CMK (cell line): ENCODE results near the gene TLK1.
"Not testable (repeated sequence)": the region's sequence is repeated elsewhere in the genome, so short reads cannot be mapped to it uniquely, and the experiment has no call there.

Experiments used
- DNase-seq: peaks from one replicate; pipeline ENCODE4 v3.0.0-alpha.2; 2010; ENCODE audit warnings: low read depth

TLK1 gene

DNA sequence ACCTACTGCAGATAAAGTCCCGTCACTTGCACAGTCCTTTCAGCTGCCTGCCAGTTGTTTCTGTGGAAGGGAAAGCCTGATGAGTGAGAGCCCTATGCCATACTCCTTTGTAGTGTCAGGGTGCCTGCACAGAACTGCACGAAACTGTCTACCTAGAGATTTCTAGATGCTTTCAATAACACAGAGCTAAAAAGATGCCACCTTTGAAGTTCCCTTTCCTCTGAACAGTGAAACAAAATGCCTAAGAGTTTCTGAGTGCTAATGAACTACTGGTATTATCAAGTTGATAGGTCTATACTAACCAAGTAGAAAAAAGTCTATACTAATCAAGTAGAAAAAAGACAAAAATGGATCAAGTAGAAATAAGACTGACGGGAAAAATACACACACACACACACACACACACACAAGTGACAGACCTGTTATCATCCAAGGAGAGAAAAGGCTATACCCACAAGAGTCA lies 79.0 kb downstream of the TLK1 start:
- no peak for DNase-seq

GRCh38 chr2:171080607-171081006 lies 80.1 kb downstream of the TLK1 start:
- no peak for DNase-seq

GRCh38 chr2:171076422-171076821 lies 84.3 kb downstream of the TLK1 start:
- not testable (repeated sequence) for DNase-seq

- no peak for DNase-seq
Observed at GRCh38 chr2:171072164-171072563, 88.5 kb downstream of the TLK1 start.

DNA sequence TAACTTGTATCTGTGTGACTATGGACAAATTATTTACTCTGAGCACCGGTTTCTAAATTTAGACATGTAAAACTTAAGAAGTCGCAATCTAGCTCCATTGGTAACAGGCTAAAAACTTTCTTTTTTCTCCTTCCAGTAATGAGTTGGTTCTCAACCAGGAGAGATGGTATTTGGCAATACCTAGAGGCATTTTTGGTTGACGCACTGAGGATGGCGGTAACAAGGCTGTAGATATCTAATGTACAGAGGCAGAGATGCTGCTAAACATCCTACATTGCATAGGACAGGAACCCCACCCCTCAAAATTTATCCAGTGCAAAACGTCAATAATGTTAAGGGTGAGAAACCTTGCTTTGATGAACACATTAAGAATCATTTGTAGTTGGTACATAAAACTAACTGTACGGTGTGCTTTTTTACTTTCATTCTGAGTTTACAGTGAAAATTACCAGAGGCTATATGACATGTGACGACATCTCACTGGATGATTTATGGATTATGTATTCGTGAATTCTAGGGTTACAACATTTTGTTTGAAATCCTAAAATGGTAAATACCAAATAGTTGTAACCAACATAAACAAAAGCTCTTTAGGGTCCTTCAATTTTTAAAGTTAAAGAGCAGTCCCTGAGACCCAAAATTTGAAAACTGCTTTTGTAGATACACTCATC lies 91.3 kb downstream of the TLK1 start:
- no peak for DNase-seq

GRCh38 chr2:171066110-171066509 lies 94.6 kb downstream of the TLK1 start:
- no peak for DNase-seq

GRCh38 chr2:171057575-171057974 lies 103.1 kb downstream of the TLK1 start:
- no peak for DNase-seq

- DNase-seq, result no peak
Observed at GRCh38 chr2:171056307-171056706, 104.4 kb downstream of the TLK1 start.

- DNase-seq, result no peak
Observed at GRCh38 chr2:171049691-171050090, 111.0 kb downstream of the TLK1 start.

DNA sequence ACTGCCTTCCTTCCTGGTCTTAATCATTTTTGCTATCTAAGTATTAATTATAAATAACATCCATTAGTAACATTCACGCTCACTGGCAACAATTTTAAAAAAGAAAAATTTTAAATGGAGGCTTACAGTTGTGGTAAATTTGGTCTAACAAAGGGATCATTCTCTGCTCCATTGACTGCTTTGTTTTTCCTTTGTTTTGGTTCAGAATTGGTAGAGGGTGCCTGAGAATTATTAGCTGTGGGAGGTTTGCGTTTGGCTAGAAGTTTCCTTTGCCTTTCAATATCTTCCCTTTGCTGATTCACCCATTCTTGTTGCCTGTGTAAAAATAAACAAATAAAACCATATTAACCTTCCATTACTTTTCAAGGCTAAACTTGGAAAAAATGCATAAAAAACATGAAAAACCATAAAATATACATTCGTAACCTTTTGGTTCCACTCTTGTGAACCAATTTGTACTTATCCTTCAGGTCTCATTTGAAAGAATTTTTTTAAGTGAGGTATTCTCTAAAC lies 114.6 kb downstream of the TLK1 start:
- DNase-seq, result no peak

DNA sequence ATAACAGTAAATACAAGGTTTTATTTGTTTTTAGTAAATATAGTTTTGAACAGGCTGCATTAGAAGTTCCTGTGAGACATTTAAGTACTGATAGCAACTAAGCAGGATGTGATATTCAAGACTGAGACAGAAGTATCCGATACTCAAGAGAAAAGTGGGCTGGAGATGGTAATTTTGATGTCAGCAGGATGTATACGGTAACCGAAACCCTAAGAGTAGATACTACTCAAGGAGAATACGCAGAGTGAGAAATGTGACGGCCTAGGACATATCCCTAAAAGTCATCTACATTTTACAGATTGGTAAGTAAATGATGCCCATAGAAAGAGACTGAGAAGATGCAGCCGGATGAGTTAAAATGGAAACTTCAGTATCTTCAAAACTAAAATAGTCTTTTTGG lies 116.3 kb downstream of the TLK1 start:
- no peak for DNase-seq

GRCh38 chr2:171042253-171042969 lies 118.3 kb downstream of the TLK1 start:
- DNase-seq, result no peak

GRCh38 chr2:171036532-171036931 lies 124.2 kb downstream of the TLK1 start:
- DNase-seq, result no peak

GRCh38 chr2:171034315-171034714 lies 126.4 kb downstream of the TLK1 start:
- no peak for DNase-seq

GRCh38 chr2:171025214-171025613 lies 135.5 kb downstream of the TLK1 start:
- DNase-seq, result no peak

DNA sequence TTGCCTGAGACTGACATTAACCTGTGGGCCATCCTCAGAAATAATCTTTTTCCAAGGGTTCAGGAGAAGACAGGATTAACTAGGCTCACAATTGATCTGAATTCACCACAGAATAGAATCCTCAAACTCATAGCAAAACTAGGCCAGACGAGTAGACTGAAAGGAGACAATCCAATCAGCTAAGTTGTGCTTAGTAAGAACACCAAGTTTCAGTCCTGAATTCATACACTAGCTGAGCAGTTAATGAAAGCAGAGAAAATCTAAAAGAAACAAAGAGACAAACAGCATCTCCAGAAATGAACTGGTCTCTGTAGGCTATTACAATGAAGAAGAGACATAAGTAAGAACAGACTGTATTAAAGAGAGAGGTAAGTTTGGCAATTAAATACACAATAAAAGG lies 142.2 kb downstream of the TLK1 start:
- DNase-seq, result no peak

DNA sequence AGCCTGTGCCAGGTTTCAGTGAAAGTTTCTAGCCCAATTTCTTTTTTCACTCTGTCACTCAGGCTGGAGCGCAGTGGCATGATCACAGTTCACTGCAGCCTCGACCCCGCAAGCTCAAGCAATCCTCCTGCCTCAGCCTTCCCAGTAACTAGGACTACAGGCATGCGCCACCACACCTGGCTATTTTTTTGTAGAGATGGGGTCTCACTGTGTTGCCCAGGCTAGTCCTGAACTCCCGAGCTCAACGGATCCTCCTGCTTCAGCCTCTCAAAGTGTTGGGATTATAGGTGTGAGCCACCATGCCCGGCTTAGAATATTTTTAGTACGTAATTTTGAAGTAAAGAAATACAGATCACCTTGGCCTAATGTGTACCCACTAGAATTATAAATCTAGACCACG lies 144.6 kb downstream of the TLK1 start:
- DNase-seq, result no peak

DNA sequence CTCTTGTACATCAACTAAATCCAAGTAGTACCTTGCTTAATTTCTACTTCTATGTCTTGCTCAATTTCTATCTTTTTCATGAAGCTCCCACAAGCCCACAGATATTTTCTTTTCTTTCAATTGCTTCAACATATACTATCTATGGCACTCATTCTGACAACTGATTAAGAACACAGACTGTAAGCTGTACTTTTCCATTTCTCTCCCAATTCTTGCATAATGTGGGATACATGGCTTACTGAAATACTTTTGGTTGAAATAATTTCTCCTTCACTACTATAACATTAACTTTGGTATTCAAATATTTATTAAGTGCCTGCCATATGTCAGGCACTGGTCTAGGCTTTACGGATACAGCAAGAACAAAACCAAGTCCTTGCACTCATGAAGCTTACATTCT lies 146.8 kb downstream of the TLK1 start:
- no peak for DNase-seq

DNA sequence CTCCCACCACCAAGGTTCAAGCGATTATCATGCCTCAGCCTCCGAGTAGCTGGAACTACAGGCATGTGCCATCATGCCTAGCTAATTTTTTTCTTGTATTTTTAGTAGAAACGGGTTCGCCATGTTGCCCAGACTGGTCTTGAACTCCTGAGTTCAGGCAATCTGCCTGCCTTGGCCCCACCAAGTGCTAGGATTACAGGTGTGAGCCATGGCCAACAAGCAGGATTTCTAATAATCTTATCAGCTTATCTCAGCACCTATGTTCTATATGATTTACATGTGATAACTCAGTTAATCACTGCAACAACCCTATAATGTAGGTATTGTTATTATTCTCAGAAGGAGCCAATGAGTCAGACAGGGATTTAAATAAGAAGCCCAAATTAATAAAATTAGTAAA lies 151.3 kb downstream of the TLK1 start:
- DNase-seq, result no peak

GRCh38 chr2:171008550-171009205 lies 152.0 kb downstream of the TLK1 start:
- no peak for DNase-seq

DNA sequence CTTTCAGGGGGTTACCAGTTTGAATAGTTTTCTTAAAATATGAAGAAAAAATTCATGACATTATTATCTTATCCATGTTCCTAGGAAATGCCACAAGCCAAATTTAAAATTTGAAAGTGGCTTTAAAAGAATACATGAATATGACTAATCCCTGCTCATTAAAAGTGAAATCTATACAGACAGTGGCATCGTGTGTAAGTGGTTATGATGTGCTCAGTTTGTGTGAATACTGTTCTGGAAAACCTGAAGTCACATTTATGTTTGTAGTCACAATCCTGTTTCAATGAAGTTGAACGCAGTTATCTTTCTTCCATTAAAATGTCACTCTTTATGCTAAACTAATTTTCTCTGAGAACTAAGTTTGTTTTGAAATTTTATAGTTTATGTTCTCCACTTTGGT lies 155.9 kb downstream of the TLK1 start:
- DNase-seq, result no peak

GRCh38 chr2:171004363-171004762 lies 156.3 kb downstream of the TLK1 start:
- no peak for DNase-seq

GRCh38 chr2:170999654-171000053 lies 161.0 kb downstream of the TLK1 start:
- no peak for DNase-seq
